ENCODE data around the gene UNC119B. TPM values are rescaled to one million over a fixed set of nuclear protein-coding genes. Genes with fewer than 3 reads are reported as not detected.

UNC119B gene
- total RNA-seq, 1 donor from 2014 or later: 24.3 TPM

- H3K36me3 ChIP-seq (ENCODE audit: insufficient read depth, low read length): no peaks in the 10 kb centered on the region
- no peaks in the 10 kb centered on the region for H3K79me2 ChIP-seq (ENCODE audit: insufficient read depth, low read length)
- Mint-ChIP-seq H3K36me3 (ENCODE audit: low read depth, unreplicated experiment) (peaks cover 21% of the 10 kb centered on the region), H3K4me1 (ENCODE audit: low read depth, unreplicated experiment) (peaks cover 15% of the 10 kb centered on the region), H3K9me3 (ENCODE audit: unreplicated experiment) (peaks cover 4% of the 10 kb centered on the region), H3K27ac (ENCODE audit: unreplicated experiment) (no peak overlapping the region), H3K27me3 (ENCODE audit: low read depth, unreplicated experiment) (no peaks in the 10 kb centered on the region), H3K4me3 (ENCODE audit: unreplicated experiment) (no peak overlapping the region)
- no peaks in the 10 kb centered on the region for H3K9me3 ChIP-seq (ENCODE audit: insufficient read depth, low read depth, low read length)
- no peak for DNase-seq (ENCODE audit: low read depth)
- no peak overlapping the region for H3K27ac ChIP-seq (ENCODE audit: low read depth, low read length)
- H3K4me1 ChIP-seq (ENCODE audit: insufficient read depth, low read length): peaks cover 5% of the 10 kb centered on the region
- H2AFZ ChIP-seq (ENCODE audit: low read depth, low read length): no peak overlapping the region
- H3K27me3 ChIP-seq (ENCODE audit: insufficient read depth, low read length): no peaks in the 10 kb centered on the region
- no peak overlapping the region for H3K4me2 ChIP-seq (ENCODE audit: low read length)
- H4K20me1 ChIP-seq (ENCODE audit: insufficient read depth, low read length): no peaks in the 10 kb centered on the region
- no peak for TF ChIP-seq EZH2 (IDR thresholded peaks at IDR 0.05; ENCODE audit: insufficient read depth, low read length)
- TF ChIP-seq CTCF (IDR thresholded peaks at IDR 0.05; ENCODE audit: insufficient read depth, low read depth, low read length): no peak
- no peak overlapping the region for H3K9ac ChIP-seq (ENCODE audit: low read length)
- no peak overlapping the region for H3K4me3 ChIP-seq (ENCODE audit: insufficient read depth, low read depth, low read length)
- FAIRE-seq: no peak
Observed at GRCh38 chr12:120757949-120758348, 47.7 kb downstream of the UNC119B start.

GRCh38 chr12:120758798-120759590 is 48.7 kb downstream of the UNC119B start:
- no peaks in the 10 kb centered on the region for H3K9me3 ChIP-seq (ENCODE audit: insufficient read depth, low read depth, low read length)
- no peaks in the 10 kb centered on the region for H3K79me2 ChIP-seq (ENCODE audit: insufficient read depth, low read length)
- H3K4me1 ChIP-seq (ENCODE audit: insufficient read depth, low read length): peaks cover 5% of the 10 kb centered on the region
- Mint-ChIP-seq H3K4me3 (ENCODE audit: unreplicated experiment) (no peak overlapping the region), H3K36me3 (ENCODE audit: low read depth, unreplicated experiment) (peaks cover 22% of the 10 kb centered on the region), H3K27ac (ENCODE audit: unreplicated experiment) (peak overlapping the region; percentile 72), H3K4me1 (ENCODE audit: low read depth, unreplicated experiment) (peaks cover 15% of the 10 kb centered on the region), H3K9me3 (ENCODE audit: unreplicated experiment) (peaks cover 4% of the 10 kb centered on the region), H3K27me3 (ENCODE audit: low read depth, unreplicated experiment) (no peaks in the 10 kb centered on the region)
- H4K20me1 ChIP-seq (ENCODE audit: insufficient read depth, low read length): no peaks in the 10 kb centered on the region
- TF ChIP-seq EZH2 (IDR thresholded peaks at IDR 0.05; ENCODE audit: insufficient read depth, low read length) (no peak), CTCF (IDR thresholded peaks at IDR 0.05; ENCODE audit: insufficient read depth, low read depth, low read length) (no peak)
- H3K36me3 ChIP-seq (ENCODE audit: insufficient read depth, low read length): no peaks in the 10 kb centered on the region
- H3K27me3 ChIP-seq (ENCODE audit: insufficient read depth, low read length): no peaks in the 10 kb centered on the region
- no peak overlapping the region for H2AFZ ChIP-seq (ENCODE audit: low read depth, low read length)
- H3K9ac ChIP-seq (ENCODE audit: low read length): no peak overlapping the region
- no peak overlapping the region for H3K4me2 ChIP-seq (ENCODE audit: low read length)
- FAIRE-seq (no peak), DNase-seq (ENCODE audit: low read depth) (no peak)
- no peak overlapping the region for H3K27ac ChIP-seq (ENCODE audit: low read depth, low read length)
- no peak overlapping the region for H3K4me3 ChIP-seq (ENCODE audit: insufficient read depth, low read depth, low read length)
